Measurements from ENCODE around the gene GLT1D1.

The GLT1D1 gene

DNA sequence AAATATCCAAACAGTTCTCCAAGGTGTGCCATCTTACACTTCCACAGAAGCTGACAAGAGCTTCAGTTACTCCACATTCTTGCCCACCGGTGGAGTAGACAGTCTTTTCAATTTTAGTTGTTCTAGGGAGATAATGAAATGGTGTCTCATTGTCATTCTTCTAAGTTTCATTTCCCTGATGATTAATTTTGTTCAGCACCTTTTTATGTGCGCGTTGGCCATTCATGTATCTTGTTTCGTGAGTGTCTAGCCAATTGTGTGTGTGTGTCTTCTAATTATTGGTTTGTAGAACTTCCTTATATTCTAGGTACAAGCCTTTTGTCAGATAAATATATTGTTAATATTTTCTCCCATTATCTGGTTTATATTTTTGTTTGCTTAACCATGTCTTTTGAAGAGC lies 63.1 kb downstream of the GLT1D1 start:
- no peak for DNase-seq (ENCODE audit: low read depth)

DNA sequence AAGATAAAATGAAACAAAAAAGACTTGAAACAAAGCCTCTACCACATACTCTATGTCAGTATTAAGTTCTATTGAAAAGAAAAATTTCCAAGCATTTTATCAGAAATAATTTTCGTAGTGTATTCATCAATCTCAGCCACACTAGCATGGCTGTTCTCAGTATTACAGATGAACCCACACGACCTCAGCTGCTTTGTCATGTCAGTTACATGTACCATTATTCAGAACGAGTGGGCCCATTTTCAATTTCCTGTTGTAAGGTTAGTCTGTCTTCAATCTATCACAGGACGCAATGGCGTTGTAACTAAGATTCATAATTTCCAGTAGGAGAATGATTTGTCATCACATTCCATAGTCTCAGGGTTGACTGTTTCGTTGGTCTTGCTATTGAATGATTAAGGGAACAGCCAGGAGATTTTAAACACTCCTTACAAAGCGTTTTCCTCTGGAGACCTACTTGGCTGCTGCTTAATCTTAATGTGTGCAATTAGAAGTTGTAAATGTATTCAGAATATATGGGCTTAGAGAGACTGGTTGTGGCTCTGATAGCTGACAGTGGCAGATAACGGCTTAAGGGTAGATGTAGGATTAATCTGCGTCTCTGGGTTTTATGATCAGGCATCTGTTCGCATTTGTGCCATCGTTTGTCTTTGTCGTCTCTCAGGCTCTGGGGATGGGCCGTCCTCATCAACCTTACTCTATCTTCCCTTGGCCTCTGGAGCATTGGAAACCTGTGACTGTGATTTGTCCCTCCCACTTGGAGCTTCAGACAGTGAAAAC lies 65.4 kb downstream of the GLT1D1 start:
- DNase-seq (ENCODE audit: low read depth), result no peak

DNA sequence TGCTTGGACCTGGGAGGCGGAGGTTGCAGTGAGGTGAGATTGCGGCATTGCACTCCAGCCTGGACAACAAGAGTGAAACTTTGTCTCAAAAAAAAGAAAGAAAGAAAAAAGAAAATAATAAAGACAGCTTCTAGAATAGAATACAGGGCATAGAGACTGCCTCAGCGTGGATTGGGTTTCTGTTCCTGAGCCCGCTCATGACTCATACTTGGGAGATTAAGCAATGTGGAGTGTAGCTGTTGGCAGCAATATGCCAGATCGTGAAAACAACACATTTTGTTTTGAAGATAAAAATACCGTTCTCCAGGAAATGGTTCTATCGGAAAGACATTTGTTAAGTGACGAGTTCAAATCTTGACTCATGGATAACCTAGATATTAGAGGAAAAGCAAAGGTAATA lies 67.2 kb downstream of the GLT1D1 start:
- peak; percentile 11 for DNase-seq (ENCODE audit: low read depth)

DNA sequence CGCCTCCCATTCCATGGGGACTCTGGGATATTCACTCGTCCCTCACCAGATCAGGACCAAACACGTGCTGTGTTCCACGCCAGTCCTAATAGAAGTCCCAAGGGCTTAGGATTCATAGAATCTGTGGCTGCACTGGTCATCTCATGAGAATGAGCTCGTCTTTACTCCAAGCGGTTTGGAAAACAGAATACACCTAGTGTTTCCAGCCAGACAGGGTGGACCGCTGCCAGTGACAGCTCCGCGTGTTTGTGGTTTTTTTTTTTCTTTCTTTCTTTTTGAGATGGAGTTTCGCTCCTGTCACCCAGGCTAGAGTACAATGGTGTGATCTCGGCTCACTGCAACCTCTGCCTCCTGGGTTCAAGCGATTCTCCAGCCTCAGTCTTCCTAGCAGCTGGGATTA lies 75.1 kb downstream of the GLT1D1 start:
- DNase-seq (ENCODE audit: low read depth), result no peak

DNA sequence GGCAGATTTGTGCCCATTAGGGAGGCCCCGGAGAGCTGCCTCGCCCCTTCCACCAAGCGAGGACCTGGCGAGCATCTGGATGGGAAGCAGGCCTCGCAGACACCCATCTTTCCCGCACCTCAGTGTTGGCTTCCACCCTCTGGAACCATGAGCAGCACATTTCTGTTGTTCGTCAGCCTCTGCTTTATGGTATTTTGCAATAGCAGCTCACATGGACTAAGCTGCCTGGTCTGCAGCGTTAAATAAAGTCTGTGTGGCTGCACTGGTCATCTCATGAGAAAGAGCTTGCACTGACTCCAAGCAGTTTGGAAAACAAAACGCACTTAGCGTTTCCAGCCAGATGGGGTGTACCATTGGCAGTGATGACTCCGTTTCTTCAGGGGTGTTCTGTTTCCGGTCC lies 75.8 kb downstream of the GLT1D1 start:
- no peak for DNase-seq (ENCODE audit: low read depth)

DNA sequence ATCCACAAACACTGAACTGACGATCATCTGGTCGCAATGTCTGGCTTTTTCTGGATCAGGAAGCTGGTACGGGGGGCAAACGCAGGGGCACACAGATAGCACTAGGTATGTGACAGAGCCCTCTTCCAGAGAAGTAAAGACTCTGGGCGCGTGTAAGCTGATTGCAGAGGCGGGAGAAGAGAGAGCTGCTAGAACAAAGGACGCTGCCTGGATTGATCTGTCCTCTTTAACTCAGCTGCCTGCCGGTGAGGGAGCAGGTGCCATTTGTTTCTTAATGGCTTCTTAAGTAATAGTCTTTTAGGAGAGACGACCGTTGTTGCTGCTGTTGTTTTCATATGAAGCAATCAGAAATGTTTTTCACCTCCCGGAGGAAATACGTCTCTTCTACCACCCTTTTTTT lies 77.3 kb downstream of the GLT1D1 start:
- DNase-seq (ENCODE audit: low read depth), result no peak

DNA sequence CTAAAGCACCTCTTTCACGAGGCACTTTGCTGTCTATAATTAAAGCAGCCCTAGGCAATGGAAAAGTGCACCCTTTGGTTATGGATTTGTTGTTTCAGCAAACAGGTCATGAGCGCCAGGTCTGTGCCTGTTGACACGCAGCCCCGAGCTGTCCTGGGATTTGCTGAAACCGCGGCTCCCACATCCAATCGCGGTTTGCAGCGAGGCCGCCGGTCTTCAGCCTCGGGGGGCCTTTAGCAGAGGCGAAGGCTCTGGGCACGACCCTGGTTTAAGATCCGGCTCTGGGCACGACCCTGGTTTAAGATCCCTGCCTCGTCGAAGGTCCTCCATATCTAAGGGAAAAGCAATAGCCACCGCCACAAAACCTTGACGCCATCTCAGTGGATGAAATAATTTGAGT lies 79.2 kb downstream of the GLT1D1 start:
- no peak for DNase-seq (ENCODE audit: low read depth)

DNA sequence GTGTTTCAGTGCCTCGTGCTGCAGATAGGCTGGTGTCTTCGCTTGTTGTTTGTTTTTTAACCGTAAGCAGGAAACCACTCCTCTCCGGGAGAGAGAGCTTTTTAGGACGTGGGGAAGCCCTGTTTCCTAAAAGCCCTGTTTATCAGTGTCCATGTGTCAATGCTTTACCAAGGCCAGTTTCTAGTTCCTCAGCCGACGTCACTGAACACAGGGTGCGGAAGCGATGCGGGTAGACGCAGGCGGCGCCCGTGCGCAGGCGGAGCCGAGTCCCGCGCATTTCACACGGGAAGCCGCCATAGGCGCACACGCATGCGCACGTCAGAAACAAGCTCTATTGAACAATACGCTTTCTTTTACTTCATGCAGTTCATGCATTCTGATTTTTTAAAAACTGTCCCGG lies 79.8 kb downstream of the GLT1D1 start:
- DNase-seq (ENCODE audit: low read depth), result no peak

DNA sequence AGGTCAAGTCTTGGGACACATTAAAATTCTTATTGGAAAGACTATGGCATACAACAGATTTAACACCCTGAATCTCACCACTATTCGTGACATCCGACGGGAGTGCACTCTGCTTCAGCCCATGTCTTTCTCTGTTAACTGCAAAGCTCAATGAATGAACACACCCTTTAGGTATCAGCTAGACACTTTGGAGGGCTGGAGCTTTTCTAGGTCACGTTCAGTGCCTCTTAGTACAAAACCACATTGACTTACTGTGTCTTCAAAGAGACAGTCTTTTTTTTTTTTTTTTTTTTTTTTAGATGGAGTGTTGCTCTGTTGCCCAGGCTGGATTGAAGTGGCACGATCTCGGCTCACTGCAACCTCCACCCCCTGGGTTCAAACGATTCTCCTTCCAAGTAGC lies 80.6 kb downstream of the GLT1D1 start:
- no peak for DNase-seq (ENCODE audit: low read depth)

DNA sequence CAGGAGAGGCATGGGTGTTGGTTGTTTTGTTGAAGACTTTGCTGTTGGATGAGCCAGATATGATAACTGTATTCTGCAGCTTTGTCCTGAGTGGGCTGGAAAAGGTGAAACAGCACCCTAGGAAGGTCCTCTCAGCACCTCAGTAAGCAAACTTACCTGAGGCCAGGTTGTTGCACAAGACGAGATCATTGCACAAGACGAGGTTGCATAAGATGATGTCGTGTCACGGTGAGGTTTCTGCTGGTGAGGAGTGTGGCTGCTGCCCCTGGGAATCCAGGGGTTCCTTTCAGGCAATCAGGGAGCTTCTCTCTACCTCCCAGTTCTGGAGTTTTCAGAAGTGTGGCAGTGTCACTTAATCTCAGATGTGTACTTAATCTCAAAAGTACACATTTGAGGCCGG lies 85.6 kb downstream of the GLT1D1 start:
- DNase-seq (ENCODE audit: low read depth), result no peak

DNA sequence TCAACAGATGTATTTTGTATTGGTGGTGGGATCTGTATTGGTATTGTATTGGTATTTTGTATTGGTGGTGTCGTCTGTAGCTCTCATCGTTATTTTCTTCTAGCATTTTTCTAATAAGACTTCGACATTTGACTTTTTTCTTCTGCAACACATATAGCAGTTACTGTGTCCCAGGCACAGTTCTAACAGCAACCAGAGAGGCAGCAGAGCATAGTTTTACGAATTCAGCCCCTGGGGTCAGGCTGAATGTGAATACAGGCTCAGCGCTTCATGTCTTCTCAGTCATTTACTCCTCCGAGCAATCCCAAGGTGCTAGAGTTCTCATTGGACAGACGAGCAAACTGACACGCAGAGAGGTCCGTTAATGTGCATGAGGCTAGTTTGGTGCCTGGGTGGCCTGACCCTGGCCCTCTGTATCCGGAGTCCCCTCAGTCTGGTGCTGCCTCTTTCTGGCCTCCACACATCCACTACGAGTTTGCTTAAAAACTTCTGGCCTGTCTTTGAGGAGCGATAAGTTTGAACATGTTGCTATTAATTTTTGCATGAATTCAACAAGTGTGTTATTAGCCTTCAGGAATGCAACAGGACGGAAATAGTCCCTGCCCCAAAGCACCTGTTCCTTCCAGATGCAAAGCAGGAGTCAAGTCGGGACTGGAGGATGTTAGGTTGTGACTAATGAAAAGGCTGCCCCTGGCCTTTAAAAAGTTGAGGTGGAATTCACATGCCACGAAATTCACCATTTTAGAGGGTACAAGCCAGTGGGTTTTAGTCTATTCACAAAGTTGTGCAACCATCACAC lies 87.0 kb downstream of the GLT1D1 start:
- DNase-seq (ENCODE audit: low read depth), result no peak

DNA sequence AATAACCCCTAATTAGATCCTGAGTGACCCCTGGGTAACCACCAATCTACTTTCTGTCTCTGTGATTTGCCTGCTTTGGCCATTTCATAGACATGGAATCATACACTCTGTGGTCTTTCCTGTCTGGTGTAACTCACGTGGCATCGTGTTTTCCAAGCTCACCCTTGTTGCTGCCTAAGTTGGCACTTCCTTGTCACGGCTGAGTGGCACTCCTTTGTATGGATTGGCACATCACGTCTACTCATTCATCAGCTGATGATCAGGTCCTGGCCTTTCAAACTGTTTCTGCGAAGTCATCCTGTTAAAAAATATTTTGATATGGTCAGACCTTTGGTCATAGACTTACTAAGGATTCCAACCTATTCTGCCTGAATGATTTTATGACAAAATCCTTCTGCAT lies 87.7 kb downstream of the GLT1D1 start:
- DNase-seq (ENCODE audit: low read depth), result no peak

DNA sequence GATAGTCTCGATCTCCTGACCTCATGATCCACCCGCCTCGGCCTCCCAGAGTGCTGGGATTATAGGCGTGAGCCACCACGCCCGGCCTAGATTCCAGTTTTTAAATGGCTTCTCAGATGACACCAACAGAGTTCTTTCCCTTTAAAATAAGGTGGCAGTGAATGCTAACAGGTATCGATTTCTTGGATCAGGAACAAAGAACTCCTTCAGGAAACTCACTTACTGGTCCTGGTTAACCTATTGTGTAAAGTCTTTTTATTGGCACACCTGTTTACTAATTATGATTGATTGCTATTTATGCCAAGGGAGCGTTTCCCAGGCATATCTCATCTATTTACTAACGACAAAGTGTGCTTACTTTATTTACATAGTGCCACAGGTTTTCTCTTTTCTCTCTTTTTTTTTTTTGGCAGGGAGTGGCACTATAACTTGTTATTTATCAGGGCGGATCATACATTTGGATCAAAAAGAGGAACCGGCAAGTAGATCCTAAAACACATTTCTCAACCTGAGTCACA lies 89.7 kb downstream of the GLT1D1 start:
- DNase-seq (ENCODE audit: low read depth), result no peak

DNA sequence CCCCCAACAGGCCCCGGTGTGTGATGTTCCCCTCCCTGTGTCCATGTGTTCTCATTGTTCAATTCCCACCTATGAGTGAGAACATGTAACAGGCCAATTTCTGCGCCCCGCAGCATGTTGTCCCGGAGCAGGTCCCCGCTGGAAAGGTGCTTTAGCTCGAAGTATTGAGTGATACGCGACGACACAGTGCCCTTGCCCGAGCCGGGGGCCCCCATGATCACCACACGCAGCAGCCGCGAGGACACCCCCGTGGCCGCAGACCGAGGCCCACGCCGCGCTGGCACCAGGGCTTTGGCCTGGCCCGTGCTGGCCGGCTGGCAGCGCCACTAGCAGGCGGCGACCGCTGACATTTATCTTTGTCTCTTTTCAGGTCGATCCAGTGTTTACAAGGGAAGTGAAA lies 91.7 kb downstream of the GLT1D1 start:
- no peak for DNase-seq (ENCODE audit: low read depth)

DNA sequence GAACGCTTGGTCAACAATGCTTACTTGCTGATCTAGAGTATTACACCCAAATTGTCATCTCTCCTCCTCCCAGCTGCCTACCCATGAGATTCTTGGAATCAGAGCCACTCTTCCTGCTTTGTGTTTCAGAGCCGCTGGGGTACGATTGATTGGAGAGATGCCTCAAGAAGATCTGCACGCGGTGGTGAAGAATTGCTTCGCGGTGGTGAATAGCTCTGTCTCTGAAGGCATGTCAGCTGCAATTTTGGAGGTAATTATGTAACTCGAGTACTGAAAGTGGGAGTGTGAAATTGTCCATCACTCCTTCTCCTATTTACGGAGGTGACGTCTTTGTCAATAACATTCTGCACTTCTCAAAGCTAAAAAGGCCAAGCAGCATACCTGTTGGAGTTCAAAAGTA lies 93.9 kb downstream of the GLT1D1 start:
- no peak for DNase-seq (ENCODE audit: low read depth)

DNA sequence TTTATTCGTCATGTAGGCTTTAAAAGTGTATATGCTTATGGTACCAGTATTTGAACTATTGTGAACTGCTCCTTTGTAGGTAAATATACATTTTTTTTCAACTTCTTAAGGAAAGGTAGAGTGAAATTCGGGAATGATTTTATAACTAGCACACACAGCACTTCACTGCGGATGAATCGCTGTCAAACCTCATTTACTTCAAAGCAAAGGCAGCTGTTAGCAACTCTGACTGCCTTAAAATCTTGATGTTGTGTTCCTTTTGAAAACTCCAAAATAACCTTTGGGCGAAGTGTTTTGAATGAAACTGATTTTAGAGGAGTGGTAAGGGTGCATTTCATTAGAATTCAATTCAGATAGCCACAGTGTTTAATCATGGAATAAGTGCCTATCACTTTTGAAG lies 95.8 kb downstream of the GLT1D1 start:
- no peak for DNase-seq (ENCODE audit: low read depth)

DNA sequence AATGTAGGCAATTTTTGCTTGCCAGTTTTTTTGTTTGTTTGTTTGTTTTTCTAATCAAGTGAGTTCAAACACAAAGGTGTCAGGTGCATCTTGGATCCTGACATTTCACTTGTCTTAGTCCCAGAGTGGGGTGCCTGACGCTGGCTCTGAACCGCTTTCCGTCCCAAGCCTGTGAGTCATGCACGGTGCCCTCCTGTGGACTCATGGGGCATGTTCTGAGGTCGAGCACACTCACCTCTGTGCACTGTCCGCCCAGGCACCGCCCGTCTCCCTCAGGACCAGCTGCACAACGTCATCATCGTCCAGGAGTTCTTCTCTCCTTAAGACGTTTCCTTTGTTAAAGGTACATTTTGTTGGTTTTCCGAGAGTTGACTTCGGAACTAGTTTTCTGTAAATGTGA lies 98.2 kb downstream of the GLT1D1 start:
- DNase-seq (ENCODE audit: low read depth), result no peak

DNA sequence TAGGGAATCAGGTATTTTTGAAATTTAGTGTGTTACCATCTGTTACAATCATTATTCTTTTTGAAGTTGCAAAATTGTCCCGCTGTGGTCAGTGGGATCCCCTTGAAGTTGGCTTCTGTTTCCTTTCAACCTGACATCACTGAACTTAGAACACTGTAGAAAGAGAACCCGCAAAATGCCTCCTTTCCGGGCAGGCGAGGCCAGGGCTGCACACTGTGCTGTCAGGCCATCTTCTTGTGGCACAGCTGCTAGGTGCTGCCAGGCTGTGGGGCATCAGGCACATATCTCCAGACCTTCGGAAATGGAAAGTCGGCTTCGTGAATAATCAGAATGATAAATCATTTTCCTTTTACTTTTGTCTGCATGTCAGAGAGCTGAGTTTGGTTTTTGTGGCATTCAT lies 103.5 kb downstream of the GLT1D1 start:
- DNase-seq (ENCODE audit: low read depth), result no peak

DNA sequence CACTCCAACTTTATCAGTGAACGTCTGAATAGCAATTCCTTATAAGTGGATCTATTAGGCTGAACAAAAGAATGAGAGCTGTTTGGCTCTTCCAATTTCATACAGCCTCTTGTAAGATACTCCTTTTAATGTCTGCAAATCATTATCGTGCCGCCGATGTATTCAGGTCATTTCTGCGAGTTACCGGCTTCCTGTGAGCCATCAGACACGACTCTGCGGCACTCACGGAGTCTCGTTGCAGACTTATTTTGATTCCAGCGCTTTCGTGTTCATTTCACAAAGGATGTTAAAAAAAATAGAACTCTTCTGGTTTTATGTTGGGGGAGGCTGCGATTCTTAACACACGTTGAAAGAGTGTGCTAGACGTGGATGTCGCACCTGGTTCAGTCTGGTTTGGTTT lies 106.6 kb downstream of the GLT1D1 start:
- DNase-seq (ENCODE audit: low read depth), result no peak

DNA sequence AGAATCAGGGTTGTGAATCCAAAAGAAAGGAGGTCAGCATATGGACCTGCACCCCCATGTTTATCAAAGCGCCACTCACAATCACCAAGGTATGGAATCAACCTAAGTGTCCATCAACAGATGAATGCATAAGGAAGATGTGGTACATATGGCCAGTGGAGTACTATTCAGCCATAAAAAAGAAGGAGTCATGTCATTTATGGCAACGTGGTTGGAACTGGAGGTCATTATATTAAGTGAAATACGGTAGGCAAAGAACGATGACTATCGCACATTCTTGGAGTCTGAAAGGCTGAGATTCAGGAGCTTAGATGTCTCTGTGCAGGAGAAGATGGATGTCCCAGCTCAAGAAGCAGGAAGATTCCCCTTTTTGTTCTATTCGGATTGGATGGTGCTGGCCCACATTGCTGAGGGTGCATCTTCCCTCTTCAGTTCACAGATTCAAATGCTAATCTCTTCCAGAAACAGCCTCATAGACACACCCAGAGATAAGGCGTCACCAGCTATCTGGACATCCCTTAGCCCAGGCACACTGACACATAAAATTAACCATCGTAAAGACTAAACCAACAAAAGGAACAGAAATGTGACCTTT lies 108.1 kb downstream of the GLT1D1 start:
- DNase-seq (ENCODE audit: low read depth), result no peak

DNA sequence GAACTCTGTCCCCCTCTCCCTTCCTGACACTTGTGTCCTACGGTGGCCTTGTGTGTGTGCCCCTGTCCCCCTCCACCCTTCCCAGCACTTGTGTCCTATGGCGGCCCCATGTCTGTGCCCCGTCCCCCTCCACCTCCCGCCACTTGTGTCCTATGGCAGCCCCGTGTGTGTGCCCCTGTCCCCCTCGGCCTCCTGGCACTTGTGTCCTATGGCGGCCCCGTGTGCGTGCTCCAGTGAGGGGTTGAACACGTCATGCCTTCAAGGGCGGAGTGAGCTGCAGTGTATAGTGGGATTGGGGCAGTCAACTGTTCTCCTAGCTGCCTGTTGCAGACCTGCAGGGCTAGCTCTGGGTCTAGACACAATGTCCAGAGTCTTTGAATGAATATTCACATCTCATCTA lies 108.7 kb downstream of the GLT1D1 start:
- no peak for DNase-seq (ENCODE audit: low read depth)

DNA sequence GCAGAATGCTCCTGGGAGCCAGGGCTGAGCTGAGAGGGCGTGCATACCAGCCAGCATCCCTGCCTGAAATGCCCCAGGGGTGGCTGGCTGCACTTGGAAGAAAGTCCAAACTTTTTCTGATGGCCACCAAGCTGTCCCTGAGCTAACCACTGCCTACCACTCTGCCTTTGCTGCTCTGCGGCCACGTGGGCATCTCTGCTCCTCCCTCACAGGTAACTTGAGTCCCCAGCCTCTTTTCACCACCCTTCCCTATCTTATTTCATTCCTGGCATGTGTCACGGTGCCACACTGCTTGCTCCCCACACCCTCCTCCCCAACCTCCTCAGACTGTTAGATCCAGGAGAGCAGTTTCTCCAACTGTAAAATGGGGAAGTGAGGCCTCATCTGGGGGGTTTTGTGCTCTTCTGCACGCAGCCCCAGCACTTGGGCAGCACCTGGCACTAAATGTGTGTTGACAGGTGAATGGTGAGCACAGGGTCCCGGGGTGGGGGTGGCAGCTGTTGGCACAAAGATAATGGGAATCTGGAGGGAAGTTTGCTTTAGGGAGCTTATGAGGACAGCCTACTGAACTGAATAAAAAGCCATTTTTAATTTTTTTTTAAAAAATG lies 113.0 kb downstream of the GLT1D1 start:
- DNase-seq (ENCODE audit: low read depth), result no peak

DNA sequence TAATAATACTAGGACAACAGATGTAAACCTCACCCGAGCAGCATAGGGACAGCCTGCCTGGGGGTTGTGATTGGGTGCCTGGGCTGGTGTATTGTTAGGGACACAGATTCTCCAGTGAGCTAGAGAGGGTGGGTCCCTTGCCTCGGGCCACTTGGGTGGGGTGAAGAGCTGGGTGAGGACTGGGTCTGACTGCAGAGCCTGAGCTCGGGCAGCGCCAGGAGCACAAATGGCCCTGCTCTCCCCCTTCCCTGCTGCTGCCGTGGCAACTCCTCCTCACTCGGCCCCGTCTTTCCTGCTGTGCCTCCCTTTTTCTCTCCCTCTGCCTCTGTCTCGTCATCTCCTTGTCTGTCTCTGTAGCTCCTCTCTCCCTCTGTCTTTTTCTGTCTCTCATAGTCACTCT lies 115.4 kb downstream of the GLT1D1 start:
- no peak for DNase-seq (ENCODE audit: low read depth)

Measured in iris pigment epithelial cell (primary cell).